ENCODE results near the gene PRSS3.

DNA sequence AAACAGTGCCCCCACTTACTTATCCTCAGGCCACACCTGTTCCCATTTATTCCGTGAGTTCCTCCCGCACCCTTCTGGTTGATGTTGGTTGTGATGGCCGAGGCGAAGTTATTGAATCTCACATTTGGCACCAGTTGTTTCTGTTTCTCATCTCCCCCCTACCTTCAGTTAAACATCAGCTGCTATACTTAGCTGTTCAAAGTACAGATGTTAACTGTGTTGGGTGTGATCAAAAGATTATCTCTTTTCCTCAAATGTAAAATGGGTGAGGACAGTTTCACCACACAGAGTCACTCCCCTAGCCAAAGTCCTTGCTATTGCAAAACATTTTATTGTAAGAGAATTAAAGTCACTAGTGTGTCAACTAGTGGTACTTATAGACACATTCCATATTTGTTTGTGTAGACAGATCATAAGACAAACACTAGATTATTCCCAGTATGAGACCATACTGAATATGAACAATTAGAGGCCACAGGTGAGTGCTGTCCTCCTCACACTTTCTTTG is 43.2 kb upstream of the PRSS3 start:
- TF ChIP-seq TCF7 (IDR thresholded peaks at IDR 0.05; ENCODE audit: borderline replicate concordance) (no peak), CBFB (CRISPR knock-in tag; IDR thresholded peaks at IDR 0.05) (no peak), GABPA (tag; conservative IDR thresholded peaks at IDR 0.05; ENCODE audit: low read depth) (no peak), BRF1 (IDR thresholded peaks at IDR 0.05; ENCODE audit: borderline replicate concordance, extremely low read depth, insufficient read length) (no peak), HDAC8 (tag; IDR thresholded peaks at IDR 0.05) (no peak), ZNF146 (CRISPR knock-in tag; IDR thresholded peaks at IDR 0.05; ENCODE audit: unreplicated experiment) (no peak), MYC (IDR thresholded peaks at IDR 0.05; ENCODE audit: low read depth, low read length) (no peak), MYC (CRISPR knock-in tag; IDR thresholded peaks at IDR 0.05; ENCODE audit: borderline replicate concordance, low read depth) (no peak), HMG20B (CRISPR knock-in tag; IDR thresholded peaks at IDR 0.05) (no peak), SIRT6 (IDR thresholded peaks at IDR 0.05; ENCODE audit: low read depth, low read length) (no peak), NR2C2 (CRISPR knock-in tag; IDR thresholded peaks at IDR 0.05) (no peak), NR2C2 (tag; IDR thresholded peaks at IDR 0.05) (no peak)
- TF ChIP-seq, protein P1, sequence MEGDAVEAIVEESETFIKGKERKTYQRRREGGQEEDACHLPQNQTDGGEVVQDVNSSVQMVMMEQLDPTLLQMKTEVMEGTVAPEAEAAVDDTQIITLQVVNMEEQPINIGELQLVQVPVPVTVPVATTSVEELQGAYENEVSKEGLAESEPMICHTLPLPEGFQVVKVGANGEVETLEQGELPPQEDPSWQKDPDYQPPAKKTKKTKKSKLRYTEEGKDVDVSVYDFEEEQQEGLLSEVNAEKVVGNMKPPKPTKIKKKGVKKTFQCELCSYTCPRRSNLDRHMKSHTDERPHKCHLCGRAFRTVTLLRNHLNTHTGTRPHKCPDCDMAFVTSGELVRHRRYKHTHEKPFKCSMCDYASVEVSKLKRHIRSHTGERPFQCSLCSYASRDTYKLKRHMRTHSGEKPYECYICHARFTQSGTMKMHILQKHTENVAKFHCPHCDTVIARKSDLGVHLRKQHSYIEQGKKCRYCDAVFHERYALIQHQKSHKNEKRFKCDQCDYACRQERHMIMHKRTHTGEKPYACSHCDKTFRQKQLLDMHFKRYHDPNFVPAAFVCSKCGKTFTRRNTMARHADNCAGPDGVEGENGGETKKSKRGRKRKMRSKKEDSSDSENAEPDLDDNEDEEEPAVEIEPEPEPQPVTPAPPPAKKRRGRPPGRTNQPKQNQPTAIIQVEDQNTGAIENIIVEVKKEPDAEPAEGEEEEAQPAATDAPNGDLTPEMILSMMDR (IDR thresholded peaks at IDR 0.05 in 2 of 3, conservative IDR thresholded peaks at IDR 0.05 in 1 of 3; ENCODE audit: insufficient read depth in 2 of 3, low read depth in 1 of 3, low read length in 3 of 3), result no peak
- TF ChIP-seq, protein P2, sequence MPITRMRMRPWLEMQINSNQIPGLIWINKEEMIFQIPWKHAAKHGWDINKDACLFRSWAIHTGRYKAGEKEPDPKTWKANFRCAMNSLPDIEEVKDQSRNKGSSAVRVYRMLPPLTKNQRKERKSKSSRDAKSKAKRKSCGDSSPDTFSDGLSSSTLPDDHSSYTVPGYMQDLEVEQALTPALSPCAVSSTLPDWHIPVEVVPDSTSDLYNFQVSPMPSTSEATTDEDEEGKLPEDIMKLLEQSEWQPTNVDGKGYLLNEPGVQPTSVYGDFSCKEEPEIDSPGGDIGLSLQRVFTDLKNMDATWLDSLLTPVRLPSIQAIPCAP (CRISPR knock-in tag; IDR thresholded peaks at IDR 0.05; ENCODE audit: borderline replicate concordance), result no peak
- TF ChIP-seq, protein P3, sequence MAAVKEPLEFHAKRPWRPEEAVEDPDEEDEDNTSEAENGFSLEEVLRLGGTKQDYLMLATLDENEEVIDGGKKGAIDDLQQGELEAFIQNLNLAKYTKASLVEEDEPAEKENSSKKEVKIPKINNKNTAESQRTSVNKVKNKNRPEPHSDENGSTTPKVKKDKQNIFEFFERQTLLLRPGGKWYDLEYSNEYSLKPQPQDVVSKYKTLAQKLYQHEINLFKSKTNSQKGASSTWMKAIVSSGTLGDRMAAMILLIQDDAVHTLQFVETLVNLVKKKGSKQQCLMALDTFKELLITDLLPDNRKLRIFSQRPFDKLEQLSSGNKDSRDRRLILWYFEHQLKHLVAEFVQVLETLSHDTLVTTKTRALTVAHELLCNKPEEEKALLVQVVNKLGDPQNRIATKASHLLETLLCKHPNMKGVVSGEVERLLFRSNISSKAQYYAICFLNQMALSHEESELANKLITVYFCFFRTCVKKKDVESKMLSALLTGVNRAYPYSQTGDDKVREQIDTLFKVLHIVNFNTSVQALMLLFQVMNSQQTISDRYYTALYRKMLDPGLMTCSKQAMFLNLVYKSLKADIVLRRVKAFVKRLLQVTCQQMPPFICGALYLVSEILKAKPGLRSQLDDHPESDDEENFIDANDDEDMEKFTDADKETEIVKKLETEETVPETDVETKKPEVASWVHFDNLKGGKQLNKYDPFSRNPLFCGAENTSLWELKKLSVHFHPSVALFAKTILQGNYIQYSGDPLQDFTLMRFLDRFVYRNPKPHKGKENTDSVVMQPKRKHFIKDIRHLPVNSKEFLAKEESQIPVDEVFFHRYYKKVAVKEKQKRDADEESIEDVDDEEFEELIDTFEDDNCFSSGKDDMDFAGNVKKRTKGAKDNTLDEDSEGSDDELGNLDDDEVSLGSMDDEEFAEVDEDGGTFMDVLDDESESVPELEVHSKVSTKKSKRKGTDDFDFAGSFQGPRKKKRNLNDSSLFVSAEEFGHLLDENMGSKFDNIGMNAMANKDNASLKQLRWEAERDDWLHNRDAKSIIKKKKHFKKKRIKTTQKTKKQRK (IDR thresholded peaks at IDR 0.05; ENCODE audit: borderline replicate concordance, low read depth, low read length), result no peak
- TF ChIP-seq, protein P4, sequence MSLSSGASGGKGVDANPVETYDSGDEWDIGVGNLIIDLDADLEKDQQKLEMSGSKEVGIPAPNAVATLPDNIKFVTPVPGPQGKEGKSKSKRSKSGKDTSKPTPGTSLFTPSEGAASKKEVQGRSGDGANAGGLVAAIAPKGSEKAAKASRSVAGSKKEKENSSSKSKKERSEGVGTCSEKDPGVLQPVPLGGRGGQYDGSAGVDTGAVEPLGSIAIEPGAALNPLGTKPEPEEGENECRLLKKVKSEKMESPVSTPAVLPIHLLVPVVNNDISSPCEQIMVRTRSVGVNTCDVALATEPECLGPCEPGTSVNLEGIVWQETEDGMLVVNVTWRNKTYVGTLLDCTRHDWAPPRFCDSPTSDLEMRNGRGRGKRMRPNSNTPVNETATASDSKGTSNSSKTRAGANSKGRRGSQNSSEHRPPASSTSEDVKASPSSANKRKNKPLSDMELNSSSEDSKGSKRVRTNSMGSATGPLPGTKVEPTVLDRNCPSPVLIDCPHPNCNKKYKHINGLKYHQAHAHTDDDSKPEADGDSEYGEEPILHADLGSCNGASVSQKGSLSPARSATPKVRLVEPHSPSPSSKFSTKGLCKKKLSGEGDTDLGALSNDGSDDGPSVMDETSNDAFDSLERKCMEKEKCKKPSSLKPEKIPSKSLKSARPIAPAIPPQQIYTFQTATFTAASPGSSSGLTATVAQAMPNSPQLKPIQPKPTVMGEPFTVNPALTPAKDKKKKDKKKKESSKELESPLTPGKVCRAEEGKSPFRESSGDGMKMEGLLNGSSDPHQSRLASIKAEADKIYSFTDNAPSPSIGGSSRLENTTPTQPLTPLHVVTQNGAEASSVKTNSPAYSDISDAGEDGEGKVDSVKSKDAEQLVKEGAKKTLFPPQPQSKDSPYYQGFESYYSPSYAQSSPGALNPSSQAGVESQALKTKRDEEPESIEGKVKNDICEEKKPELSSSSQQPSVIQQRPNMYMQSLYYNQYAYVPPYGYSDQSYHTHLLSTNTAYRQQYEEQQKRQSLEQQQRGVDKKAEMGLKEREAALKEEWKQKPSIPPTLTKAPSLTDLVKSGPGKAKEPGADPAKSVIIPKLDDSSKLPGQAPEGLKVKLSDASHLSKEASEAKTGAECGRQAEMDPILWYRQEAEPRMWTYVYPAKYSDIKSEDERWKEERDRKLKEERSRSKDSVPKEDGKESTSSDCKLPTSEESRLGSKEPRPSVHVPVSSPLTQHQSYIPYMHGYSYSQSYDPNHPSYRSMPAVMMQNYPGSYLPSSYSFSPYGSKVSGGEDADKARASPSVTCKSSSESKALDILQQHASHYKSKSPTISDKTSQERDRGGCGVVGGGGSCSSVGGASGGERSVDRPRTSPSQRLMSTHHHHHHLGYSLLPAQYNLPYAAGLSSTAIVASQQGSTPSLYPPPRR (CRISPR knock-in tag; IDR thresholded peaks at IDR 0.05; ENCODE audit: borderline replicate concordance), result no peak
